SU-DHL-6 (cell line): ENCODE measurements around the gene GGA3.
"Not testable (repeated sequence)": the region's sequence is repeated elsewhere in the genome, so short reads cannot be mapped to it uniquely, and the experiment has no call there.

Experiments
- H2AFZ ChIP-seq: fragments of 200-600 bp; sonication (generic); 2 replicates; pipeline ENCODE4 v1.6.1; 2014; ENCODE audit warnings: low read depth, mild to moderate bottlenecking, moderate library complexity, mixed read lengths, antibody characterized with exemption, low read length; ENCODE audit not compliant: severe bottlenecking
- H3F3A ChIP-seq: fragments of 200-600 bp; shearing (Covaris generic); 2 replicates; pipeline ENCODE4 v1.6.0; 2016; ENCODE audit warnings: antibody characterized with exemption, mild to moderate bottlenecking; ENCODE audit not compliant: insufficient read depth
- H3K27ac ChIP-seq: fragments of 200-600 bp; sonication (generic); 2 replicates; pipeline ENCODE4 v1.5.1; 2016; ENCODE audit warnings: low read depth, mild to moderate bottlenecking, low read length, moderate library complexity, mixed read lengths
- H3K27me3 ChIP-seq: fragments of 200-600 bp; sonication (generic), shearing (Covaris generic); 2 replicates; pipeline ENCODE4 v1.6.0; 2014; ENCODE audit warnings: mild to moderate bottlenecking, low read length
- H3K36me3 ChIP-seq: fragments of 200-600 bp; sonication (generic); 2 replicates; pipeline ENCODE4 v1.6.1; 2014; ENCODE audit warnings: mild to moderate bottlenecking, low read length, mixed read lengths
- H3K4me2 ChIP-seq: fragments of 300-600, 200-600 bp; shearing (Covaris generic), sonication (generic); 2 replicates; pipeline ENCODE4 v1.6.0; 2014; ENCODE audit warnings: low read length, low read depth, mild to moderate bottlenecking; ENCODE audit not compliant: poor library complexity, severe bottlenecking
- H3K4me3 ChIP-seq: fragments of 200-600 bp; sonication (generic); 2 replicates; pipeline ENCODE4 v1.5.1; 2014; ENCODE audit warnings: antibody characterized with exemption, low read length, mild to moderate bottlenecking, mixed read lengths; ENCODE audit not compliant: insufficient read depth, poor library complexity, severe bottlenecking
- H3K79me2 ChIP-seq: fragments of 200-600 bp; sonication (generic); 2 replicates; pipeline ENCODE4 v1.6.1; 2014; ENCODE audit warnings: mild to moderate bottlenecking, low read length, moderate library complexity; ENCODE audit not compliant: insufficient read depth
- H3K9ac ChIP-seq: fragments of 200-600 bp; sonication (generic); 2 replicates; pipeline ENCODE4 v1.7.0; 2014; ENCODE audit warnings: mild to moderate bottlenecking, low read length
- H3K9me2 ChIP-seq: fragments of 200-600 bp; sonication (generic); replicated peaks from 2 replicates; pipeline ENCODE4 v1.6.1; 2014; ENCODE audit warnings: low read length; ENCODE audit not compliant: insufficient read depth
- H3K9me3 ChIP-seq: fragments of 200-600 bp; sonication (generic); 2 replicates; pipeline ENCODE4 v1.6.1; 2014; ENCODE audit warnings: low read length, mixed read lengths; ENCODE audit not compliant: insufficient read depth
- H4K20me1 ChIP-seq: fragments of 200-600 bp; sonication (generic); 2 replicates; pipeline ENCODE4 v1.6.1; 2014; ENCODE audit warnings: low read depth, mild to moderate bottlenecking, antibody characterized with exemption, low read length, moderate library complexity, mixed read lengths
- EZH2phosphoT487 ChIP-seq: fragments of 200-600 bp; sonication (generic), shearing (Covaris generic); conservative IDR thresholded peaks from 2 replicates; pipeline ENCODE4 v1.6.1; 2018; ENCODE audit warnings: mild to moderate bottlenecking, antibody characterized with exemption, low read length, moderate library complexity, mixed read lengths
- TF ChIP-seq, protein P1 (sequence below): fragments of 200-600 bp; sonication (generic); IDR thresholded peaks from one replicate; pipeline ENCODE4 v1.5.1; 2017; ENCODE audit warnings: antibody characterized with exemption, mild to moderate bottlenecking, low read length, moderate library complexity; ENCODE audit not compliant: insufficient read depth, poor library complexity, severe bottlenecking

Gene GGA3

DNA sequence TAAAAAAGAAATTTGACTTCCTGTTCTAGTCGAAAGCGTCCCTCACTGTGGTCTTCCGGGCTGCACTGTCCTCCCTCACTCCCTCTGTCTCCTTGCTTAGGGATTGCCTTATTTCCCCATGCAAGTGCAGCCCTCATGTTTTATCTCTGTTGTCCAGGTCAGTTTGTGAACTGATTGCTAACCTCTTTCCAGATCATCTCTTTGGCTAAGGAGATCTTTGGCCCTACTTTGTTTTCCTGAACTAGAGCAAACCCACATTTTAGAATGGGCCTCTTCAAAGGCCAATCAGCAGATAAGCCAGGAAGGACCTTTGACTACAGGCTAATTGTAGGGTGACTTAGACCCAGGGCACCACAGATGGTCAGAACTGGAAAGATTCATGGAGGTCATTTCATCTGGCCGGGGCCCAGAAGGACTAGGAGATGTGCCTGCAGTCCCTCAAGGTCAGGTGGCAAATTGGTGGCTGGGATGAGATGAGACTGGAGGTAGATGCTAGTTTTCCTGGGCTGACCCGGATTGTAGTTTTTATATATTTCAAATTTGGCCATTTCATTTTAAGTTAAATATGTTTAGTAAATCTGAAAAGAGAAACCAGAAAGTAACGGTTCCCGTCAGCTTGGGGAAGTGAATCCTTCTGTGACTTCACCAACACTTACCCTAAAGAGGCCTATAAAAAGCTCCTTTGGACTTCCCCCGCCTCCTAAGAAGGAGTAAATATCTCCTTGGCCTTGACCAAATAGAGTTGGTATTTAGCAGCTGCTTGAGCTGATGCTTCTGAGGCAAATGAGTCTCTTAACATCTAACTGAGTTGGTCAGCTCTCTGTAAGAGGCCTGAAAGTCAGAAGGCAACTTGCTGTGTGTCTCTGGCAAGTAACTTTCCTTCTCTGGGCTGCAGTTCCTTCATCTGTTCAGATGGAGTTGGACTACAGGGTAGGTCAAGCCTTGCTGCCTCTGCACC lies 34.1 kb upstream of the GGA3 start:
- peak overlapping the region; percentile 1 for H2AFZ ChIP-seq

DNA sequence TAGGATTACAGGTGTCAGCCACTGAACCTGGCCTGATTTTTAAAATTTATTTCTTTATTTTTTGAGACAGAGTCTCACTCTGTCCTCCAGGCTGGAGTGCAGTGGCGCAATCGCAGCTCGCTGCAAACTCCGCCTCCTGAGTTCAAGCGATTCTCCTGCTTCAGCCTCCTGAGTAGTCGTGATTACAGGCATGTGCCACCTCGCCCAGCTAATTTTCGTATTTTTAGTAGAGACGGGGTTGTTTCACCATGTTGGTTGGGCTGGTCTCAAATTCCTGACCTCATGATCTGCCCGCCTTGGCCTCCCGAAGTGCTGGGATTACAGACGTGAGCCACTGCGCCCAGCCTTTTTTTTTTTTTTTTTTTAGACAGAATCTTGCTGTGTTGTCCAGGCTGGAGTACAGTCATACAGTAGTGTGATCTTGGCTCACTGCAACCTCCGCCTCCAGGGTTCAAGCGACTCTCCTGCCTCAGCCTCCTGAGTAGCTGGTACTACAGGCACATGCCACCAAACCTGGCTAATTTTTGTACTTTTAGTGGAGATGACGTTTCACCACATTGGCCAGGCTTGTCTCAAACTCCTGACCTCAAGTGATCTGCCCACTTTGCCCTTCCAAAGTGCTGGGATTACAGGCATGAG lies 31.5 kb upstream of the GGA3 start:
- not testable (repeated sequence) for H3K4me3 ChIP-seq, H4K20me1 ChIP-seq, H2AFZ ChIP-seq, H3K4me2 ChIP-seq, H3K9me3 ChIP-seq, H3K9me2 ChIP-seq, H3K9ac ChIP-seq, H3K27me3 ChIP-seq, H3K36me3 ChIP-seq
- H3F3A ChIP-seq: peaks cover 74% of the 10 kb centered on the region
- peak overlapping the region; percentile 93; the same call in 1 of the 2 replicates for H3K27ac ChIP-seq
- peaks cover 12% of the 10 kb centered on the region for H3K79me2 ChIP-seq

More for the DNA sequence above, 34.1 kb upstream of the GGA3 start:
- Histone ChIP-seq H3K4me3 (peak overlapping the region; percentile 31), H3F3A (peaks cover 74% of the 10 kb centered on the region), H3K9me3 (no peaks in the 10 kb centered on the region), H3K4me2 (peak overlapping the region; percentile 54), H3K36me3 (no peaks in the 10 kb centered on the region), H3K9me2 (no peaks in the 10 kb centered on the region), H3K79me2 (no peaks in the 10 kb centered on the region), H3K27me3 (no peaks in the 10 kb centered on the region), H3K9ac (peak overlapping the region; percentile 55), H3K27ac (peak overlapping the region; percentile 98), H4K20me1 (no peaks in the 10 kb centered on the region)
- TF ChIP-seq, protein P1, sequence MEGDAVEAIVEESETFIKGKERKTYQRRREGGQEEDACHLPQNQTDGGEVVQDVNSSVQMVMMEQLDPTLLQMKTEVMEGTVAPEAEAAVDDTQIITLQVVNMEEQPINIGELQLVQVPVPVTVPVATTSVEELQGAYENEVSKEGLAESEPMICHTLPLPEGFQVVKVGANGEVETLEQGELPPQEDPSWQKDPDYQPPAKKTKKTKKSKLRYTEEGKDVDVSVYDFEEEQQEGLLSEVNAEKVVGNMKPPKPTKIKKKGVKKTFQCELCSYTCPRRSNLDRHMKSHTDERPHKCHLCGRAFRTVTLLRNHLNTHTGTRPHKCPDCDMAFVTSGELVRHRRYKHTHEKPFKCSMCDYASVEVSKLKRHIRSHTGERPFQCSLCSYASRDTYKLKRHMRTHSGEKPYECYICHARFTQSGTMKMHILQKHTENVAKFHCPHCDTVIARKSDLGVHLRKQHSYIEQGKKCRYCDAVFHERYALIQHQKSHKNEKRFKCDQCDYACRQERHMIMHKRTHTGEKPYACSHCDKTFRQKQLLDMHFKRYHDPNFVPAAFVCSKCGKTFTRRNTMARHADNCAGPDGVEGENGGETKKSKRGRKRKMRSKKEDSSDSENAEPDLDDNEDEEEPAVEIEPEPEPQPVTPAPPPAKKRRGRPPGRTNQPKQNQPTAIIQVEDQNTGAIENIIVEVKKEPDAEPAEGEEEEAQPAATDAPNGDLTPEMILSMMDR: no peak
- no peak for TF ChIP-seq EZH2phosphoT487

DNA sequence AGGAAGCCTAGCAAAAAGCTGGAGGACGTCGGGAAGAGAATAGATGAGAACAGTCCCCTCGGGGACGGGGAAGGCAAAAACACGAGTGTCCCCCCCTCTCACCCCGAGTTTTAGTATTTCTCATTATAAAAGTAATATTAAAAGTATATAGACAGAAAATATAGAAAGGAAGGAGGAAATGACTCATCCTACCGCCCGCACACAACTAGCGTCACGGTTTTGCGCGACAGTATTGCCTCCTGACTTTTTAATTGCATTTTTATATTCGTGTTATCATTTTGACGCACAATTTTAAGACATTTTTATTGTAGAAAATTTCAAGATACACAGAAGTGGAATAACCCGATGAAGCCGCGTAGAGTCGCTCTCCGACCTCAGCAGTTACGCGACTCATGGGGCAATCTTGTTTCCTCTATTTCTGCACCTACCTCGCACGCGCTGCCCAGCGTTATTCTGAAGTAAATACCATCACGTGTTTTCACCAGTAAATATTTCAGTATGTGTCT lies 28.5 kb upstream of the GGA3 start:
- Histone ChIP-seq H2AFZ (peak overlapping the region; percentile 59), H3K4me2 (peak overlapping the region; percentile 95), H3F3A (peaks cover 44% of the 10 kb centered on the region), H3K27me3 (no peaks in the 10 kb centered on the region), H4K20me1 (no peaks in the 10 kb centered on the region), H3K4me3 (peak overlapping the region; percentile 59), H3K27ac (peak overlapping the region; percentile 93), H3K79me2 (peaks cover 31% of the 10 kb centered on the region), H3K9me2 (no peaks in the 10 kb centered on the region), H3K9ac (peak overlapping the region; percentile 50), H3K36me3 (peaks cover 11% of the 10 kb centered on the region; the same call in 1 of the 2 replicates), H3K9me3 (no peaks in the 10 kb centered on the region)
- TF ChIP-seq, protein P1: peak; percentile 10
- TF ChIP-seq EZH2phosphoT487: no peak
